Limb (tissue), 2 donors: ENCODE data around the gene NME3.

Experiments
- DNase-seq, 2 donors: peaks; one replicate each; pipeline ENCODE4 v3.0.0-alpha.2; 2016; ENCODE audit errors: extremely low spot score in 2 of 2

NME3 gene

GRCh38 chr16:1770328-1771187 is 785 bp downstream of the NME3 start:
- no peak for DNase-seq

- no peak for DNase-seq
Observed at GRCh38 chr16:1769402-1770300, 1.7 kb downstream of the NME3 start.

GRCh38 chr16:1768767-1769401 is 2.5 kb downstream of the NME3 start:
- no peak for DNase-seq

DNA sequence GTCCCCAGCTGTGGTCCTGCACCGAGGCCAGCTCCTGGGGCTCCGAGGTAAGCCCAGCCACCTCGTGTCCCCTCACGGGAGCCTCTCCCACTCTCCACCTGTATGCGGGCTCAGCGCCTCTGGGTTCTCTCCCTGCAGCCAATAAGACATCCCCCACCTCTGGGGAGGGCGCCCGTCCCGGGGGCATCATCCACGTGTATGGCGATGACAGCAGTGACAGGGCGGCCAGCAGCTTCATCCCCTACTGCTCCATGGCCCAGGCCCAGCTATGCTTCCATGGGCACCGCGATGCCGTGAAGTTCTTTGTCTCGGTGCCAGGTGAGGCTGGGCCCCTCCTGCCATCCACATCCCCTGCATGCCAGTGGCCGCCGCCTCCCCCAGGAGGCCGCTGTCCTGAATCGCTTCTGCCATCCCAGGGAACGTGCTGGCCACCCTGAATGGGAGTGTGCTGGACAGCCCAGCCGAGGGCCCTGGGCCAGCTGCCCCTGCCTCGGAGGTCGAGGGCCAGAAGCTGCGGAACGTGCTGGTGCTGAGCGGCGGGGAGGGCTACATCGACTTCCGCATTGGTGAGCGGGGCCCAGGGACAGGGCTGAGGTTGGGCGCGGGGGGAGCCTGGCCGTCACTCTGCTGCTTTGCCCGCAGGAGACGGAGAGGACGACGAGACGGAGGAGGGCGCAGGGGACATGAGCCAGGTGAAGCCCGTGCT is 3.1 kb downstream of the NME3 start:
- no peak for DNase-seq

GRCh38 chr16:1767116-1767994 is 4.0 kb downstream of the NME3 start:
- no peak for DNase-seq

GRCh38 chr16:1766701-1767100 is 4.6 kb downstream of the NME3 start:
- no peak for DNase-seq

GRCh38 chr16:1766231-1766630 is 5.1 kb downstream of the NME3 start:
- no peak for DNase-seq

- DNase-seq = no peak
Observed at GRCh38 chr16:1765826-1766225, 5.5 kb downstream of the NME3 start.

DNA sequence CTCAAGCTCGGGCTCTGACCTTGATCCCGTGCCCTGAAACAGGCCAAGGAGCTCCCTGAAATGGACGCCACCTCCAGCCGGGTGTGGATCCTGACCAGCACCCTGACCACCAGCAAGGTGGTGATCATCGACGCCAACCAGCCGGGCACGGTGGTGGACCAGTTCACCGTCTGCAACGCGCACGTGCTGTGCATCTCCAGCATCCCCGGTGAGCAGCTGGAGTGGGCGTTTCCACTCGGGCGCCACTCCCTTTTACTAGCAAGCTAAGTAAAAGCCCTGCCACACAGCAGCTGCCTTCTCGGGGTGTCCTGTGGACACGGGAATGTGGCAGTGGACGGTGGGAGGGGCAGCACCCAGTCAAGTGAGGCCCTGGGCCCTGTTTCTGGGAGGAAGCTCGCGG is 6.4 kb downstream of the NME3 start:
- no peak for DNase-seq

DNA sequence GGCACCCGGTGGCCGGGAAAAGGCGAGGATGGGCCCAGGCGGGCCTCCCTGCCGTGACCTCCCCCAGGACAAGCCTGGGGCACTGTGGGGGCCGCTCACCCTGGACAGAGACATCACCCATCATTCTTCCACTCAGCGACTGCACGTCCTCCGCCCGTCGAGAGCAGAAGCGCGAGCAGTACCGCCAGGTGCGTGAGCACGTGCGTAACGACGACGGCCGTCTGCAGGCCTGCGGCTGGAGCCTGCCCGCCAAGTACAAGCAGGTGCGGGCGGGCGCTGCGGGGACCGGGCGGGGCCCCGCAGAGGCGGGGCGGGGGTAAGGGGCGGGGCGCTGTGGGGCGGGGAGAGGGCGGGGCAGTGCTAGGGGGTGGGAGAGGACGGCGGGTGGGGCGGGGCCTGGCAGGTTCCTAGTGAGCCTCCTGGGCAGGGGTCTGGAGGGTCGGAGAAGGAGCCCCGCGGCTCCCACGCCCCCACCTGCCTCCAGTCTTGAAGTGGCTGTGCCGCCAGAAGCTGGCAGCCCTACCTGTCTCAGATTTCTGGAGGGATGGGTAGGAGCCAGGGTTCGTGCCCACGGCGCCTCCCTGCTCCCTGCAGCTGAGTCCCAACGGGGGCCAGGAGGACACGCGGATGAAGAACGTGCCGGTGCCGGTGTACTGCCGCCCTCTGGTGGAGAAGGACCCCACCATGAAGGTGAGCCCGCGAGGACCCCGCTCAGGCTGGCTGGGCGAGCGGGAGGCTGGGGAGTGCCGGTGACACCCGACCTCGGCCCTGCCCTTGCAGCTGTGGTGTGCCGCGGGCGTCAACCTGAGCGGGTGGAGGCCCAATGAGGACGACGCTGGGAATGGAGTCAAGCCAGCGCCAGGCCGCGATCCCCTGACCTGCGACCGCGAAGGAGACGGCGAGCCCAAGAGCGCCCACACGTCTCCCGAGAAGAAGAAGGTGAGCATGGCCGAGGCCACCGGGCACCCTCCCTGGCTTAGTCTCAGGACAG is 7.5 kb downstream of the NME3 start:
- DNase-seq = peak in 1 of 2 donors; percentile 74

- no peak for DNase-seq
Observed at GRCh38 chr16:1762879-1763520, 8.3 kb downstream of the NME3 start.

- DNase-seq = peak in 1 of 2 donors; percentile 19
Observed at GRCh38 chr16:1762196-1762878, 9.0 kb downstream of the NME3 start.

DNA sequence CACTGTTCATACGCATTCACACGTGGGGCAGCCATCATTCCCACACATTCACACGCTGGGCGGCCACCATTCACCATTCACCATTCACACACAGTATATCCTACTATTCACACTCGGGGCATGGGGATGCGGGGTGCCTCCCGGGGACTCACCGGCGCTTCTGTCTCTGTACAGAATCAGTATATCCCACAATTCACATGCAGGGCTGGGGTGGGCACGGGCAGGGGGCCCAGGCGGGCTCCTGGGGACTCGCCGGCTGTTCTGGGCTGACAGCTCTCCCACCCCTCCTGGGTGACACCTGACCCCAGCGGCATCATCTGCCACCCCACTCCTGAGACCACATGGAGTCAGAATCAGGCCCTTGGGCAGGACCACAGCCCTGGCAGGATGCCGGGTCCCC is 9.6 kb downstream of the NME3 start:
- DNase-seq = peak in 1 of 2 donors; percentile 22

DNA sequence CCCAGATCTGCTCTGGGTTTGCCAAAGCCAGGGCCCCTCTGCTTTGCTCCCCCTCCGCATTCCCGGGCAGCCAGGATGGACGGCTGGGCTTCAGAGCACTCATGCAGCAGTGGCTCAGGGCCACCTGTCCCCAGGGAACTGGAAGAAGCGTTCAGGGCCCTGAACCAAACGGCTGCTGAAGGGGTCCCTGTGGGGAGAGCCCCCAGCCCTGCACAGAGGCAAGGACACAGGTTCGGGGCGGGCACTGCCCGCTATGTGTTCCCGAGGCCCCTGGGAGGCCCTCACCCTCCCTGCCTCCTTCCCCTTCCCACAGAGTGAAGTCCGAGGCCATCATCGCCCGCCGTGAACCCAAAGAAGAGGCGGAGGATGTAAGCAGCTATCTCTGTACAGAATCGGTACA is 10.4 kb downstream of the NME3 start:
- DNase-seq = no peak

DNA sequence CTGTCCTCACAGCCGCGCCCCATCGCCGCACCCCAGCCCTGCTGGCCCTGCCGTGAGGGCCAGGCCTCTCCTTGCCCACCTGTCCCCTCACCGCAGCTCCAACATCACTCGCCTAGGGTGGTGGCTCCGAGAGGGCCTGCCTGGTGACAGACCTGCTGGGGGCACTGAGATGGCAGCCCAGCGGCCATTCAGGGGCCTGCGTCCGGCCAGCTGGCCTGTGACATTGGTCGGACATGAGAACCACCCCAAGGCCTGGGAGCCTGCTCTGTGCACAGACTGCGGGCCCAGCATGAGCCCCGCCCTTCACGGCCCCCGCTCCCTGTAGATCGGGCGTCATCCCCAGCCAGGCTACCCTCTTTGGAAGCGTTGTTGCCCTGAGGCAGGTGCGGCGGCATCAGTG is 11.8 kb downstream of the NME3 start:
- no peak for DNase-seq

DNA sequence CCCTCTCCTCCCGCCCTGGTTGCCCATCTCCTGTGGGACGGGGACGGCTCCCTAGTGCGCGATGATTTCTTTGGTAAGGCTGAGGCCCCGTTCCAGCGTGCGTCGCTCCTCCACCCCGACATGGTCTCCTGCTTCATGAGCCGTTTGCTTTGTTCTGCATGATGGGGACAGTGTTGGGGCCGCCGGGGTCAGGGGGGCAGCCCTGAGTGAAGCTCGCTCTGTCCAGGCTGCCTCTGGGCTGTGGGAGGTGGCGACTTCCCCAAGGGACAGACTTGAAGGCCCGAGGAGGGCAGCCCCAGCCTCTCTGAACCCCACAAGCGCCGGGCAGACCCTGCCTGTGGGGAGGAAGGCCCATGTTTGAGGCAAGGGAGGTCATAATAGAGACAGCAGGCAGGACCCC is 12.4 kb downstream of the NME3 start:
- no peak for DNase-seq

DNA sequence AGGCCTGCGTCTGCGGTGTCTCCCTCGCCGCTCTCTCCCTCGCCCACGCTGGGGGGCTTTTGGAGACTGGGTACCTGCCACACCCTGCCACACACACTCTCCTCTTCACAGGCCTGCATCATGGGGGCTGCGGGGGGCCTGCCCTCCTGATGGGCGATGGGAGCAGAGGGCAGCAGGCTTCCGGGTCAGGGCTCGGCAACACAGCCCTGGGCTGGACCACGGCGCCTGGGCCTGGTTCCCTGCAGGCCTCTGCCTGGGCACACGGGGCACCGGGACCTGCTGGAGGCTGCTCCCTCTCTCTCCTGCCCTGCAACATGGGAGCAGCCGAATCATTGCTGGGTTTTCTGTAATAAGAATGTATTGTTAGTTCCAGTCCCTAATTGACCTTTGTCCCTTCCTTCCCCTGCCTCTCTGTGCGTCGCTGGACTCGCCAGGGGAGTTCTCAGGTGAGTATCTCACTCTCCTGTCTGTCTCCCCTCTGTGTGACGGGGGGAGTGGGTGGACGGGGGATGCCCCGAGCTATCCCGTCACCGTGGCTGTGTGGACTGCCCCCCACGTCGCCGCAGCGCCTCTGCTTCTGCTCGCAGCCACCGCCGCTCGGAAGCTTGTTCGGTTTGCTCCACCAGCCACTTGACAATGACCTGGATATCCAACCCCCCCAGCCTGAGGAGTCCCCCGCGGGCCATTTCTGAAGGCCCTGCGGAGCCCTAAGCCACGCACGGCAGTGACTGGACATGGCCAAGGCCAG is 13.5 kb downstream of the NME3 start:
- no peak for DNase-seq
